Measurements from ENCODE around the gene STAP1.

- TF ChIP-seq POLR2A (IDR thresholded peaks at IDR 0.05; ENCODE audit: low read length): no peak
- TF ChIP-seq GATA1 (IDR thresholded peaks at IDR 0.05; ENCODE audit: low read depth, low read length): no peak
Observed at GRCh38 chr4:67555447-67555846, 3.1 kb upstream of the STAP1 start.

Data from erythroblast (primary cell).